Rectal smooth muscle tissue (tissue), 1 donor: ENCODE data around the gene THAP4.

Experiments used
- H3K27ac ChIP-seq: one replicate; pipeline ENCODE4 v1.7.0; 2013; ENCODE audit warnings: low read depth, low read length, inconsistent platforms
- H3K27me3 ChIP-seq: one replicate; pipeline ENCODE4 v1.7.0; 2013; ENCODE audit warnings: low read length; ENCODE audit not compliant: control insufficient read depth, insufficient read depth
- H3K36me3 ChIP-seq: one replicate; pipeline ENCODE4 v1.7.0; 2013; ENCODE audit warnings: low read length; ENCODE audit not compliant: control insufficient read depth, insufficient read depth
- H3K4me1 ChIP-seq: one replicate; pipeline ENCODE4 v1.7.0; 2013; ENCODE audit warnings: low read length; ENCODE audit not compliant: control insufficient read depth, insufficient read depth
- H3K4me3 ChIP-seq: one replicate; pipeline ENCODE4 v1.7.0; 2013; ENCODE audit warnings: low read length
- H3K9ac ChIP-seq: one replicate; pipeline ENCODE4 v1.7.0; 2013; ENCODE audit warnings: low read length

The THAP4 gene

GRCh38 chr2:241657786-241658254, 20.9 kb upstream of the THAP4 start:
- Histone ChIP-seq H3K36me3 (peaks cover 39% of the 10 kb centered on the region), H3K4me3 (no peak overlapping the region), H3K9ac (no peak overlapping the region), H3K4me1 (peaks cover 2% of the 10 kb centered on the region), H3K27me3 (no peaks in the 10 kb centered on the region), H3K27ac (no peak overlapping the region)

- peaks cover 2% of the 10 kb centered on the region for H3K4me1 ChIP-seq
- no peak overlapping the region for H3K4me3 ChIP-seq
- no peak overlapping the region for H3K27ac ChIP-seq
- H3K27me3 ChIP-seq, result no peaks in the 10 kb centered on the region
- H3K9ac ChIP-seq, result no peak overlapping the region
- H3K36me3 ChIP-seq, result peaks cover 45% of the 10 kb centered on the region
Observed at GRCh38 chr2:241656190-241656741, 19.3 kb upstream of the THAP4 start.

- Histone ChIP-seq H3K4me3 (no peak overlapping the region), H3K36me3 (peaks cover 40% of the 10 kb centered on the region), H3K27ac (no peak overlapping the region), H3K9ac (no peak overlapping the region), H3K4me1 (peaks cover 2% of the 10 kb centered on the region), H3K27me3 (no peaks in the 10 kb centered on the region)
Observed at GRCh38 chr2:241655516-241656189, 18.7 kb upstream of the THAP4 start.

- Histone ChIP-seq H3K27ac (no peak overlapping the region), H3K36me3 (peaks cover 36% of the 10 kb centered on the region), H3K27me3 (no peaks in the 10 kb centered on the region), H3K4me3 (no peak overlapping the region), H3K4me1 (peaks cover 2% of the 10 kb centered on the region), H3K9ac (no peak overlapping the region)
Observed at GRCh38 chr2:241654551-241654950, 17.6 kb upstream of the THAP4 start.

GRCh38 chr2:241653210-241653750, 16.3 kb upstream of the THAP4 start:
- Histone ChIP-seq H3K27me3 (no peaks in the 10 kb centered on the region), H3K36me3 (peaks cover 26% of the 10 kb centered on the region), H3K9ac (no peak overlapping the region), H3K4me3 (no peak overlapping the region), H3K4me1 (peaks cover 2% of the 10 kb centered on the region), H3K27ac (no peak overlapping the region)

GRCh38 chr2:241652722-241653121, 15.8 kb upstream of the THAP4 start:
- no peaks in the 10 kb centered on the region for H3K27me3 ChIP-seq
- H3K4me3 ChIP-seq, result no peak overlapping the region
- H3K36me3 ChIP-seq, result peaks cover 23% of the 10 kb centered on the region
- H3K9ac ChIP-seq, result no peak overlapping the region
- H3K4me1 ChIP-seq, result peaks cover 2% of the 10 kb centered on the region
- H3K27ac ChIP-seq, result no peak overlapping the region

- H3K27me3 ChIP-seq, result no peaks in the 10 kb centered on the region
- H3K27ac ChIP-seq, result no peak overlapping the region
- peaks cover 2% of the 10 kb centered on the region for H3K4me1 ChIP-seq
- no peak overlapping the region for H3K9ac ChIP-seq
- no peak overlapping the region for H3K4me3 ChIP-seq
- peaks cover 20% of the 10 kb centered on the region for H3K36me3 ChIP-seq
Observed at GRCh38 chr2:241652142-241652541, 15.2 kb upstream of the THAP4 start.

GRCh38 chr2:241649927-241650326, 13.0 kb upstream of the THAP4 start:
- H3K4me3 ChIP-seq, result no peak overlapping the region
- H3K27me3 ChIP-seq, result no peaks in the 10 kb centered on the region
- H3K36me3 ChIP-seq, result peaks cover 11% of the 10 kb centered on the region
- no peak overlapping the region for H3K9ac ChIP-seq
- H3K27ac ChIP-seq, result no peak overlapping the region
- peaks cover 5% of the 10 kb centered on the region for H3K4me1 ChIP-seq

- Histone ChIP-seq H3K4me1 (peaks cover 5% of the 10 kb centered on the region), H3K27ac (no peak overlapping the region), H3K9ac (no peak overlapping the region), H3K36me3 (peaks cover 6% of the 10 kb centered on the region), H3K4me3 (no peak overlapping the region), H3K27me3 (no peaks in the 10 kb centered on the region)
Observed at GRCh38 chr2:241649404-241649803, 12.4 kb upstream of the THAP4 start.

- peaks cover 6% of the 10 kb centered on the region for H3K36me3 ChIP-seq
- no peak overlapping the region for H3K4me3 ChIP-seq
- H3K27ac ChIP-seq, result no peak overlapping the region
- no peak overlapping the region for H3K9ac ChIP-seq
- no peaks in the 10 kb centered on the region for H3K27me3 ChIP-seq
- peaks cover 5% of the 10 kb centered on the region for H3K4me1 ChIP-seq
Observed at GRCh38 chr2:241648453-241648852, 11.5 kb upstream of the THAP4 start.

GRCh38 chr2:241645915-241646645, 9.1 kb upstream of the THAP4 start:
- Histone ChIP-seq H3K27ac (no peak overlapping the region), H3K9ac (no peak overlapping the region), H3K27me3 (no peaks in the 10 kb centered on the region), H3K36me3 (no peaks in the 10 kb centered on the region), H3K4me3 (no peak overlapping the region), H3K4me1 (peaks cover 5% of the 10 kb centered on the region)

- Histone ChIP-seq H3K36me3 (no peaks in the 10 kb centered on the region), H3K9ac (no peak overlapping the region), H3K4me3 (no peak overlapping the region), H3K4me1 (peaks cover 5% of the 10 kb centered on the region), H3K27ac (no peak overlapping the region), H3K27me3 (no peaks in the 10 kb centered on the region)
Observed at GRCh38 chr2:241645056-241645914, 8.3 kb upstream of the THAP4 start.
